Measurements from ENCODE around the gene XCR1. TPM values are rescaled to one million over a fixed set of nuclear protein-coding genes. Genes with fewer than 3 reads are reported as not detected.

The XCR1 gene
- total RNA-seq, 1 experiment from 2014 or later, result 0.02 TPM

DNA sequence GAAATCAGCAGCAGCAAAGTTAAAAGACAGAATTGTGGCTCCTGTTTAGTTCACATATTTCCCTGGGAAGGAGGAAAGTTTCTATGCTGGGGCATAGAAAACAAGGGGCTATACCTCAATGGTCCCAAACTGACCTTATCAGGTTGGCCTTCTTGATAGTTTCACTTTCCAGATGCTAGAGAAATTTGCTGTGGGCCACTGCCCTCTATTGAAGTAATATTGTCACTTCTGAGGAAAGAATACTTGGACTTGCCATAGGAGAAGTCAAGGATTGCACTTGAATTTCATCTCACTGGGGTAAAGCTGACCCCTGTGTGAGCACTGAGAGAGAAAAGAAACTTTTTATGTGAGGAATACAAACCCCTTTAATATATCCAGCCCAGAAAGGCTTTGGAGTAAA lies 49.3 kb upstream of the XCR1 start:
- H3K9me3 Mint-ChIP-seq, result peaks cover 30% of the 10 kb centered on the region
- H3K4me1 Mint-ChIP-seq, result no peaks in the 10 kb centered on the region
- POLR2A ChIA-PET, result interaction anchor here (0.7 kb wide), 1 partner anchor 489 kb away, joined by 3 read pairs; no protein-coding TSS in a partner anchor
- DNase-seq (ENCODE audit: low spot score), result no peak
- CTCF ChIA-PET, result interaction anchor here (0.9 to 1.8 kb wide), 4 partner anchors 23 to 137 kb away, joined by 3 to 5 read pairs (median 3); no protein-coding TSS in a partner anchor
- H3K36me3 Mint-ChIP-seq, result peaks cover 4% of the 10 kb centered on the region
- peaks cover 10% of the 10 kb centered on the region; the same call in 1 of the 2 replicates for H3K27me3 Mint-ChIP-seq (ENCODE audit: low read depth)
- no peak overlapping the region for H3K27ac Mint-ChIP-seq
- no peak for ATAC-seq
- TF ChIP-seq ZNF416 (CRISPR knock-in tag; IDR thresholded peaks at IDR 0.05), result no peak
- no peak for TF ChIP-seq FOXJ3 (CRISPR knock-in tag; IDR thresholded peaks at IDR 0.05; ENCODE audit: borderline replicate concordance)
- TF ChIP-seq ZBTB43 (CRISPR knock-in tag; IDR thresholded peaks at IDR 0.05), result no peak
- TF ChIP-seq, protein P1, sequence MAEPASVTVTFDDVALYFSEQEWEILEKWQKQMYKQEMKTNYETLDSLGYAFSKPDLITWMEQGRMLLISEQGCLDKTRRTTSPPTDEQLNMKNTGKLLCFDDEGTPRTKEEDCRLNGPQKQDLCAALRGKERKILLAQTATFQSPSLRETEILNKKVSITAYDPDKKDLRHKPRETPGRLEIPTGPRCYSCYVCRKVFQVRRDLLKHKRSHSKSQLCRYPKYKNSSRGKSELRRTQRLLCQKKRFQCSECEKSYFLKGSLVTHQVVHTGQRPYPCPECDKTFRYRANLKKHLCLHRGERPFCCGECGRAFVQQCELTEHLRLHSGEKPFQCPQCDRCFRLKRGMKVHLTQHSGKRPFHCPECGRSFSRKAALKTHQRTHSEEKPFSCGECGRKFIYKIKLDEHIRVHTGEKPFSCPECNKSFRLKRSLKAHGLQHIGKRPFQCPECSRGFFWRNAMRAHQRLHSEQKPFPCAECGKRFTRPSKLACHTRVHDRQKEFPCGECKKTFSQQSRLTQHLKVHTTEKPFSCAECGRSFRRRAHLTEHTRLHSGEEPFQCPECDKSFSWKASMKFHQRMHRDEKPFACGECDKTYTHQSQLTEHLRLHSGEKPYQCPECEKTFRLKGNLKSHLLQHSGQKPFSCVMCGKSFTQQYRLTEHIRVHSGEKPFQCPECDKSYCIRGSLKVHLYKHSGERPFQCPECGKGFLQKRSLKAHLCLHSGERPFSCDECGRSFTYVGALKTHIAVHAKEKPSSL (CRISPR knock-in tag; conservative IDR thresholded peaks at IDR 0.05), result no peak
- no peak for TF ChIP-seq RORB (CRISPR knock-in tag; IDR thresholded peaks at IDR 0.05)
- TF ChIP-seq, protein P2, sequence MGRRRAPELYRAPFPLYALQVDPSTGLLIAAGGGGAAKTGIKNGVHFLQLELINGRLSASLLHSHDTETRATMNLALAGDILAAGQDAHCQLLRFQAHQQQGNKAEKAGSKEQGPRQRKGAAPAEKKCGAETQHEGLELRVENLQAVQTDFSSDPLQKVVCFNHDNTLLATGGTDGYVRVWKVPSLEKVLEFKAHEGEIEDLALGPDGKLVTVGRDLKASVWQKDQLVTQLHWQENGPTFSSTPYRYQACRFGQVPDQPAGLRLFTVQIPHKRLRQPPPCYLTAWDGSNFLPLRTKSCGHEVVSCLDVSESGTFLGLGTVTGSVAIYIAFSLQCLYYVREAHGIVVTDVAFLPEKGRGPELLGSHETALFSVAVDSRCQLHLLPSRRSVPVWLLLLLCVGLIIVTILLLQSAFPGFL (CRISPR knock-in tag; IDR thresholded peaks at IDR 0.05; ENCODE audit: borderline replicate concordance), result no peak
- H3K4me3 Mint-ChIP-seq, result no peak overlapping the region

- H3K27ac Mint-ChIP-seq, result no peak overlapping the region
- H3K36me3 Mint-ChIP-seq, result peaks cover 4% of the 10 kb centered on the region
- H3K4me3 Mint-ChIP-seq, result no peak overlapping the region
- peaks cover 10% of the 10 kb centered on the region; the same call in 1 of the 2 replicates for H3K27me3 Mint-ChIP-seq (ENCODE audit: low read depth)
- peaks cover 30% of the 10 kb centered on the region for H3K9me3 Mint-ChIP-seq
- DNase-seq (ENCODE audit: low spot score), result no peak
- POLR2A ChIA-PET, result interaction anchor here (0.7 kb wide), 1 partner anchor 488 kb away, joined by 3 read pairs; no protein-coding TSS in a partner anchor
- CTCF ChIA-PET, result interaction anchor here (0.6 to 1.8 kb wide), 3 partner anchors 22 to 402 kb away, joined by 3 to 5 read pairs (median 3); no protein-coding TSS in a partner anchor
- ATAC-seq, result no peak
- H3K4me1 Mint-ChIP-seq, result no peaks in the 10 kb centered on the region
- TF ChIP-seq SOX15 (CRISPR knock-in tag; IDR thresholded peaks at IDR 0.05) (no peak), JUN (CRISPR knock-in tag; IDR thresholded peaks at IDR 0.05) (no peak), ZMAT4 (CRISPR knock-in tag; IDR thresholded peaks at IDR 0.05) (no peak), EMX1 (CRISPR knock-in tag; IDR thresholded peaks at IDR 0.05) (no peak), ZNF232 (CRISPR knock-in tag; IDR thresholded peaks at IDR 0.05) (no peak), ESRRA (CRISPR knock-in tag; IDR thresholded peaks at IDR 0.05; ENCODE audit: borderline replicate concordance) (no peak), TP53 (CRISPR knock-in tag; IDR thresholded peaks at IDR 0.05) (no peak), NR2C2 (CRISPR knock-in tag; IDR thresholded peaks at IDR 0.05) (no peak), CREB1 (CRISPR knock-in tag; IDR thresholded peaks at IDR 0.05) (no peak), ATF1 (CRISPR knock-in tag; IDR thresholded peaks at IDR 0.05) (no peak), RORB (CRISPR knock-in tag; IDR thresholded peaks at IDR 0.05) (no peak), FOXK1 (CRISPR knock-in tag; IDR thresholded peaks at IDR 0.05) (no peak), CBFB (CRISPR knock-in tag; IDR thresholded peaks at IDR 0.05; ENCODE audit: low read depth) (no peak), GTF2I (CRISPR knock-in tag; conservative IDR thresholded peaks at IDR 0.05) (no peak), PRDM15 (CRISPR knock-in tag; IDR thresholded peaks at IDR 0.05) (no peak), FOXP1 (CRISPR knock-in tag; IDR thresholded peaks at IDR 0.05; ENCODE audit: borderline replicate concordance) (no peak)
- TF ChIP-seq, protein P3, sequence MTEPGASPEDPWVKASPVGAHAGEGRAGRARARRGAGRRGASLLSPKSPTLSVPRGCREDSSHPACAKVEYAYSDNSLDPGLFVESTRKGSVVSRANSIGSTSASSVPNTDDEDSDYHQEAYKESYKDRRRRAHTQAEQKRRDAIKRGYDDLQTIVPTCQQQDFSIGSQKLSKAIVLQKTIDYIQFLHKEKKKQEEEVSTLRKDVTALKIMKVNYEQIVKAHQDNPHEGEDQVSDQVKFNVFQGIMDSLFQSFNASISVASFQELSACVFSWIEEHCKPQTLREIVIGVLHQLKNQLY (CRISPR knock-in tag; IDR thresholded peaks at IDR 0.05), result no peak
- TF ChIP-seq, protein P4, sequence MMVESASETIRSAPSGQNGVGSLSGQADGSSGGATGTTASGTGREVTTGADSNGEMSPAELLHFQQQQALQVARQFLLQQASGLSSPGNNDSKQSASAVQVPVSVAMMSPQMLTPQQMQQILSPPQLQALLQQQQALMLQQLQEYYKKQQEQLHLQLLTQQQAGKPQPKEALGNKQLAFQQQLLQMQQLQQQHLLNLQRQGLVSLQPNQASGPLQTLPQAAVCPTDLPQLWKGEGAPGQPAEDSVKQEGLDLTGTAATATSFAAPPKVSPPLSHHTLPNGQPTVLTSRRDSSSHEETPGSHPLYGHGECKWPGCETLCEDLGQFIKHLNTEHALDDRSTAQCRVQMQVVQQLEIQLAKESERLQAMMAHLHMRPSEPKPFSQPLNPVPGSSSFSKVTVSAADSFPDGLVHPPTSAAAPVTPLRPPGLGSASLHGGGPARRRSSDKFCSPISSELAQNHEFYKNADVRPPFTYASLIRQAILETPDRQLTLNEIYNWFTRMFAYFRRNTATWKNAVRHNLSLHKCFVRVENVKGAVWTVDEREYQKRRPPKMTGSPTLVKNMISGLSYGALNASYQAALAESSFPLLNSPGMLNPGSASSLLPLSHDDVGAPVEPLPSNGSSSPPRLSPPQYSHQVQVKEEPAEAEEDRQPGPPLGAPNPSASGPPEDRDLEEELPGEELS (CRISPR knock-in tag; IDR thresholded peaks at IDR 0.05), result no peak
- TF ChIP-seq, protein P5, sequence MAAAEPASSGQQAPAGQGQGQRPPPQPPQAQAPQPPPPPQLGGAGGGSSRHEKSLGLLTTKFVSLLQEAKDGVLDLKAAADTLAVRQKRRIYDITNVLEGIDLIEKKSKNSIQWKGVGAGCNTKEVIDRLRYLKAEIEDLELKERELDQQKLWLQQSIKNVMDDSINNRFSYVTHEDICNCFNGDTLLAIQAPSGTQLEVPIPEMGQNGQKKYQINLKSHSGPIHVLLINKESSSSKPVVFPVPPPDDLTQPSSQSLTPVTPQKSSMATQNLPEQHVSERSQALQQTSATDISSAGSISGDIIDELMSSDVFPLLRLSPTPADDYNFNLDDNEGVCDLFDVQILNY (CRISPR knock-in tag; IDR thresholded peaks at IDR 0.05), result no peak
Observed at GRCh38 chr3:46075816-46076215, 48.5 kb upstream of the XCR1 start.
